Dedifferentiated amniotic fluid mesenchymal stem cell (primary cell): ENCODE measurements around the gene UBE2N.

ENCODE experiments used
- DNase-seq: peaks from one replicate; pipeline ENCODE4 v3.0.0-alpha.2; 2016; ENCODE audit errors: extremely low spot score

UBE2N gene

DNA sequence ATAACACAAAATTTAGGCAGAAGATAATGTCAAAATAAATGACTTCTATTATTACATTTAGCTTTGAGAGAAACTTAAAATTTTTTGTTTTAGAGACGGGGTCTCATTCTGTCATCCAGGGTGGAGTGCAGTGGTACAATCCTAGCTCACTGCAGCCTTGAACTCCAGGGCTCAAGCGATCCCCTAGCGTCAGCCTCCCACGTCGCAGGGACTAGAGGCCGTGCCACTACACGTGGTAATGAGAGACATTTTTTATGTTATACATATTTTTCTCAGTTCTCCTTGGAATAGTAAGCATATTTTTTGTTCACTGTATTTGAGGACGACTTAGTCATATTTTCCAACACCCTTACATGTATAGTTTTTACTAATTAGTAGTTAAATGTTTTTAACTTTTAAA is 85.5 kb downstream of the UBE2N start:
- no peak for DNase-seq
